Measurements from ENCODE around the gene ERVW-1. TPM values are rescaled to one million over a fixed set of nuclear protein-coding genes. Genes with fewer than 3 reads are reported as not detected.

ERVW-1 gene
- polyA plus RNA-seq, 3 donors: not detected

DNA sequence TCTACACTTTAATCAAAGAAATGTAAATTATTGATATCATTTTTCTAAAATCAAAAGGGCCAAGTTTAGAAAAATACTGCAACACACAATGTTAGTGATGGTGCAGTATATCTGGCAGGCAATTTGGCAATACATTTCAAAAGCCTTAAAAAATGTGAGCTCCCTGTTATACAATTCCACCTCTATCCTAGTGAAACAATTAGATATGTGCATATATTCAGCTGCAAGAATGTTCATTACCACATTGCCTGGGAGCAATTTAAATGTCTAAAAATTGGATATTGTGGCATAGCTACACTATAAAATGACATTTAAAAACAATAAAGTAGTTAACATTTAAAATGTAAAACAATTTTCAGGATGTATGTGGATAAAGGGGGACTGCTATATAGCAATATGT, 10.1 kb upstream of the ERVW-1 start:
- no peak overlapping the region for H2AFZ ChIP-seq (ENCODE audit: insufficient read depth, low read depth, low read length, poor library complexity, severe bottlenecking)
- H3K27ac ChIP-seq (ENCODE audit: low read depth in 1 of 2, low read length in 2 of 2): no peak overlapping the region
- no peaks in the 10 kb centered on the region for H4K20me1 ChIP-seq (ENCODE audit: insufficient read depth, low read length)
- TF ChIP-seq, protein P1, sequence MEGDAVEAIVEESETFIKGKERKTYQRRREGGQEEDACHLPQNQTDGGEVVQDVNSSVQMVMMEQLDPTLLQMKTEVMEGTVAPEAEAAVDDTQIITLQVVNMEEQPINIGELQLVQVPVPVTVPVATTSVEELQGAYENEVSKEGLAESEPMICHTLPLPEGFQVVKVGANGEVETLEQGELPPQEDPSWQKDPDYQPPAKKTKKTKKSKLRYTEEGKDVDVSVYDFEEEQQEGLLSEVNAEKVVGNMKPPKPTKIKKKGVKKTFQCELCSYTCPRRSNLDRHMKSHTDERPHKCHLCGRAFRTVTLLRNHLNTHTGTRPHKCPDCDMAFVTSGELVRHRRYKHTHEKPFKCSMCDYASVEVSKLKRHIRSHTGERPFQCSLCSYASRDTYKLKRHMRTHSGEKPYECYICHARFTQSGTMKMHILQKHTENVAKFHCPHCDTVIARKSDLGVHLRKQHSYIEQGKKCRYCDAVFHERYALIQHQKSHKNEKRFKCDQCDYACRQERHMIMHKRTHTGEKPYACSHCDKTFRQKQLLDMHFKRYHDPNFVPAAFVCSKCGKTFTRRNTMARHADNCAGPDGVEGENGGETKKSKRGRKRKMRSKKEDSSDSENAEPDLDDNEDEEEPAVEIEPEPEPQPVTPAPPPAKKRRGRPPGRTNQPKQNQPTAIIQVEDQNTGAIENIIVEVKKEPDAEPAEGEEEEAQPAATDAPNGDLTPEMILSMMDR (IDR thresholded peaks at IDR 0.05): no peak
- Mint-ChIP-seq H3K36me3 (peaks cover 36 to 50% of the 10 kb centered on the region in 2 donors), H3K9me3 (no peaks in the 10 kb centered on the region), H3K27ac (no peak overlapping the region), H3K4me1 (no peaks in the 10 kb centered on the region), H3K4me3 (no peak overlapping the region), H3K27me3 (ENCODE audit: low read depth in 3 of 3) (no peaks in the 10 kb centered on the region)
- H3K27me3 ChIP-seq (ENCODE audit: control insufficient read depth in 2 of 2, insufficient read depth in 2 of 2, low read length in 2 of 2): no peaks in the 10 kb centered on the region
- H3K4me1 ChIP-seq (ENCODE audit: control insufficient read depth in 1 of 2, insufficient read depth in 2 of 2, low read length in 2 of 2): no peaks in the 10 kb centered on the region
- H3K4me2 ChIP-seq (replicated peaks; ENCODE audit: extremely low read depth, low read length, poor library complexity, severe bottlenecking): no peak overlapping the region
- DNase-seq: no peak
- intact Hi-C loops (cut with micrococcal nuclease): no loop called here
- H3K36me3 ChIP-seq (replicated peaks in 1 of 2; ENCODE audit: control insufficient read depth in 1 of 2, insufficient read depth in 2 of 2, low read length in 2 of 2): peaks cover 41 to 73% of the 10 kb centered on the region in 2 donors
- no peaks in the 10 kb centered on the region for H3K9me3 ChIP-seq (replicated peaks in 1 of 2; ENCODE audit: control insufficient read depth in 1 of 2, insufficient read depth in 1 of 2, low read length in 2 of 2)
- H3K4me3 ChIP-seq (replicated peaks in 1 of 3; ENCODE audit: low read depth in 2 of 3, low read length in 3 of 3): no peak overlapping the region
- H3K9ac ChIP-seq (ENCODE audit: insufficient read depth, low read length, poor library complexity, severe bottlenecking): no peak overlapping the region
- no peaks in the 10 kb centered on the region for H3K79me2 ChIP-seq (ENCODE audit: insufficient read depth, low read length)

DNA sequence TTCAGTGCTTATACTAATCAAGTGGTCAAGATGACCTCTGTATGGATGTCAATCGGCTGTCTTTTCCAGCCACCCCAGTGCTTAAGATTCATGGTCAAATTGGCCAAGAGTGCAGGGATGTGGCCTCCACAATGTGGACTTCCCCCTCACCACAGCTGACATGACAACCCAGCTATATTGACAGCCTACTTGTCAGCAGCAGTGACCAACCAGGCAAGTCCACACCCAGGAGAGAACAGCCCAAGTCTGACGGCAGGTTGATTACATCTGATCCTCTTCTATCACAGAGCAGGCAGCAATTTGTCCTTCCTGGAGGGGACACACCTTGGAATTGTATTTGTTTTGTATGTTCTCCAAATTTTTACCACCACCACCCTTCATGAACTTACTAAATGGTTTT, 8.2 kb upstream of the ERVW-1 start:
- no peaks in the 10 kb centered on the region for H3K9me3 ChIP-seq (replicated peaks in 1 of 2; ENCODE audit: control insufficient read depth in 1 of 2, insufficient read depth in 1 of 2, low read length in 2 of 2)
- no peaks in the 10 kb centered on the region for H3K79me2 ChIP-seq (ENCODE audit: insufficient read depth, low read length)
- no peaks in the 10 kb centered on the region for H4K20me1 ChIP-seq (ENCODE audit: insufficient read depth, low read length)
- intact Hi-C loops (cut with micrococcal nuclease): no loop called here
- Mint-ChIP-seq H3K27me3 (ENCODE audit: low read depth in 3 of 3) (no peaks in the 10 kb centered on the region), H3K27ac (no peak overlapping the region), H3K9me3 (no peaks in the 10 kb centered on the region), H3K4me3 (no peak overlapping the region), H3K4me1 (no peaks in the 10 kb centered on the region), H3K36me3 (peaks cover 25 to 38% of the 10 kb centered on the region in 2 donors)
- no peak overlapping the region for H3K9ac ChIP-seq (ENCODE audit: insufficient read depth, low read length, poor library complexity, severe bottlenecking)
- no peak overlapping the region for H2AFZ ChIP-seq (ENCODE audit: insufficient read depth, low read depth, low read length, poor library complexity, severe bottlenecking)
- H3K36me3 ChIP-seq (replicated peaks in 1 of 2; ENCODE audit: control insufficient read depth in 1 of 2, insufficient read depth in 2 of 2, low read length in 2 of 2): peaks cover 39 to 55% of the 10 kb centered on the region in 2 donors
- no peak for DNase-seq
- no peak overlapping the region for H3K4me2 ChIP-seq (replicated peaks; ENCODE audit: extremely low read depth, low read length, poor library complexity, severe bottlenecking)
- TF ChIP-seq, protein P1 (IDR thresholded peaks at IDR 0.05): no peak
- no peaks in the 10 kb centered on the region for H3K27me3 ChIP-seq (ENCODE audit: control insufficient read depth in 2 of 2, insufficient read depth in 2 of 2, low read length in 2 of 2)
- no peak overlapping the region for H3K4me3 ChIP-seq (replicated peaks in 1 of 3; ENCODE audit: low read depth in 2 of 3, low read length in 3 of 3)
- 86% methylated on average over 1 of the region's 2 CpGs for WGBS (ENCODE audit: insufficient coverage)
- H3K27ac ChIP-seq (ENCODE audit: low read depth in 1 of 2, low read length in 2 of 2): no peak overlapping the region
- no peaks in the 10 kb centered on the region for H3K4me1 ChIP-seq (ENCODE audit: control insufficient read depth in 1 of 2, insufficient read depth in 2 of 2, low read length in 2 of 2)

All from CD14-positive monocyte (primary cell).